Endometrial microvascular endothelial cells (primary cell): ENCODE data around the gene PARP3. TPM values are rescaled to one million over a fixed set of nuclear protein-coding genes. Genes with fewer than 3 reads are reported as not detected.

Experiments used
- in situ Hi-C: cut with HindIII; loops from 2 replicates; pipeline ENCODE4 v1.10.0; 2017; ENCODE audit warnings: low sequenced_read_pairs, low pct_unique_long_range_greater_than_20kb; ENCODE audit errors: inconsistent ontology term
- total RNA-seq: library from RNA; depleted of rRNA; stranded (reverse); fragments of >200 nt; gene quantifications from one replicate; pipeline ENCODE4 v1.2.3, GENCODE V29; 2015; ENCODE audit errors: inconsistent ontology term

PARP3 gene
- total RNA-seq, 1 donor from 2014 or later, result 18.1 TPM

DNA sequence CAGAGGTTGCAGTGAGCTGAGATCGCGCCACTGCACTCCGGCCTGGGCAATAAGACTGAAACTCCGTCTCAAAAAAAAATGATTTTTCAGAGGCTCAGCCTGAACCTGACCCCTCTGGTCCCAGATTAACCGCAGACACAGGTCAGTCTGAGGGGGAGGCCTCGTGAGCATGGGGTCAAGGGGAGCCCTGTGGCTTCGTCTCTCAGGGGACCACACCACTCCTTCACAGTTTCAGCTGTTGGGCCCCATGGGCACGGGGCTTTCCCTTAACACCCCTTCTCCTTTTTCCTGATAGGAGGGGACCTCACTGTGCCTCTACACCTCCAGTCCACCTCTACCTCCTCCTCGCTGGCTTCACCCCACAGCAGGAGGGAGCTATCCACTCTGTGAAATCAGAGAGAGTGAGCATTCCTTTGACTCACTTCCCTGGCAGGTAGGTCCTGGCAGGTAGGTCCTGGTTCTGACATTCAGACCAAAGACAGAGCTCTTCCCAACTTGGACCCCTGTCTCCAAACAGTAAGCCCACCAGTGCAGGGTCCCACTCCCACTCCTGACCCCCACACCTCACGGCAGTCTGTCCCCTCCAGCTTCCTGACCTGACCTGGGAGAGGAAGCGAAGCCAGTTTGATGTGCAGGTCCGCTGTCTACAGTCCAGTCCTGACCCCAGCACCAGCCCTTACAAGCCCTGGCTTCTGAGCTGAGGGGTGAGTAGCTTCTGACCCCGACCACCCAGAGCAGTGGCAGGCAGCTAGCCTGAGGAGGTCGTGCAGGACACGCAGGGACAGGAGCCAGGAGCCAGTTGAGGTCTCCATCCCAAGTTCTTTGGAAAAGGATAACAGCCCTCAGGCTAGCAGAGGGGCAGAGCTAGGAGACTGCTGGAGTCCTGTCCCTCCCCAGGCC, 9.4 kb upstream of the PARP3 start:
- in situ Hi-C loops, result no loop called here

DNA sequence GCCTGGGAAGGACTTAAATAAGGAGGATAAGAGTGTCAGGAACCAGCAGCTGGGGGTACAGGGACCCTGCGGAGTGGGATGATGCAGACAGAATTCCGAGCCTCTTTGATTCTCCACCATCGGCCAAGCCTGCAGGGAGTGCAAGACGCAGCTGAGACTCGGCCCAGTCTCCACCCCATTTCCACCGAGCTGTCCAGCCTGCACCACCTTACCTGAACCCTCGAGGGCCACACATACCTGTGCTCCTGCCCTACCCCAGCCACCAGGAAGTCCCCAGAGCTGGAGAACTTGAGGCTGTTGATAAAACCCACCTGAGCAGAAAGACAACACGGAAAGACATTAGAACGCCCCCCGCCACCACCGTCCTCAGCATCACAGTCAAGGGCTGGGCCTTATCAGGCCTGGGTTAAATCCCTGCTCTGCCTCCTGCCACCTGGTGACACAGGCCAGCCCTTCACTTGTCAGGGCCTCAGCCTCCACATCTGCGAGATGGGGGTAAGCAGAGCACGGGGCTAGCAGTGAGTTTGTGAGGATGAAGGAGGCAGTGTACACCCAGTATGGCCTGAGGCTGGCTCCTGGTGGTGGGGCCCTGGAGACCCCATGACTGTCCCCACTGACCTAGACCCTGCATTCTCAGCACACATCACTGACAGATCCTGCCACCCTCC, 8.6 kb upstream of the PARP3 start:
- in situ Hi-C loops, result no loop called here

DNA sequence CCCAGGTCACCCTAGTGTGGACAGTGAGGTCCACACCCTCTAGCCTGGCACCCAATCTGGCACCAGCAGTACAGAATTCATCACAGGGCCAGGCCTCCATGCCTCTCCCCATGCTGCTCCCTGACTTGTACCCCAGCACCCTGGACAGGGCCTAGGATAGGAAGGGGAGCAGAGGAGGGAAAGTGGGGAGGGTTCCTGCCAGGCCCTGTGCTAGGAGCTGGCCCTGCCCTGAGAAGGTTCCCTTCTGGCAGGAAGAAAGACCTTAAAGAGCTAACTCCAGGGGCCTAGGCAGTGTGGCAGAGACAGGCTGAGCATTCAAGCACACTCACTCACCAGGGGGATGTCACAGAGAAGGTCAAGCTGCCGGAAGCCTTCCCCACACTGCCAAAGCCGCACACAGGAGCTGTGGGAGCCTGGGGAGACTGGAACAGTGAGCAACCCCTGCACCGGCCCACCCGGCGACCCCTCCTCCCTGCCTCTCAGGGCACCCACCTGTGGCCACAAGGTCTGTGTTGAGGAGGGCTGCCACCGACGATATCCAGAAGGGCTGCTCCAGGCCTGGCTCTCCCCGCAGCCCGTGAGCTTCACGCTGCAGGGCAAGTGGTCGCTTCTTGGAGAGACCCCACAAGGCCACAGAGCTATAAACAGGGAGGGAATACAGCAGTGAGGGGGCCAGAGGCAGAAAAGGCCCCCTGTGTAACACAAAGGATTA, 7.9 kb upstream of the PARP3 start:
- in situ Hi-C loops, result no loop called here

DNA sequence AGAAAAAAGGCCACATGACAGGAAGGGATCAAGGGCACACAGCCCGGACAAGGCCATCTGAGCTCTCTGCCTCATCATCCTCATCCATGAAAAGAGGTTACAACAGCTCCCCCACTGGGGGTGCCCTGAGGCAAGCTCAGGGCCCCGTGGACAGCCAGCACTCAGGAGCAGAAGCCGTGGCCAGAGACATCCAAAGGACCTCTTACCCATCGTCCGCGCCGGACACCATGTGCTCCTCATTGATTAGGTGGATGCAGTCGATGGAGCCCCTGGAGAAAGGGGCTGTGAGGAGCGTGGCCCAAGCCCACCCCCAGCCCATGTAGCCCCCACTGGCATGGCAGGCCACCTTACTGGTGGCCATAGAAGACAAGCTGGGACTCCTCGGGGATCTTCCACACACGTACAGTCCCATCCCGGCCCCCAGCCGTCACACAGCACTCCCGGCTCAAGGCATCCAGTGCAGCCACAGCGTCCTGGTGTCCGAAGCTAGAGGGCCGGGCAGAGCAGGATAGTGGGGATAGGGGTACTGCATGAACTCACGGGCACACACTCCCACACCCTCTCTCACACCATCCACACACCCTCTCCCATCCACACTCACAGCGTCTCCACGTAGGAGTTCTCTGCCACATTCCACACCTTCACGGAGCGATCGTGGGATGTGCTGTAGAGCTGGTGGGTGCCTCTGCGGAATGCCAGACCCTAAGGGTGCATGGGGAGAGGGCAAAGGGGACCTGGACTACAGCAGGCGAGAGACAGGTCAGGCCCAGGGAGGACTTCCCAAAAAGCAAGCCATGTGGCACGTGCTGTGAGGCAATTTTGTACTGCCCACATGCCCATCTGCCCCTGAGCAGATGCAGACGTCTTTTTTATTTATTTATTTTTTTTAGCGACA, 6.9 kb upstream of the PARP3 start:
- in situ Hi-C loops, result no loop called here

DNA sequence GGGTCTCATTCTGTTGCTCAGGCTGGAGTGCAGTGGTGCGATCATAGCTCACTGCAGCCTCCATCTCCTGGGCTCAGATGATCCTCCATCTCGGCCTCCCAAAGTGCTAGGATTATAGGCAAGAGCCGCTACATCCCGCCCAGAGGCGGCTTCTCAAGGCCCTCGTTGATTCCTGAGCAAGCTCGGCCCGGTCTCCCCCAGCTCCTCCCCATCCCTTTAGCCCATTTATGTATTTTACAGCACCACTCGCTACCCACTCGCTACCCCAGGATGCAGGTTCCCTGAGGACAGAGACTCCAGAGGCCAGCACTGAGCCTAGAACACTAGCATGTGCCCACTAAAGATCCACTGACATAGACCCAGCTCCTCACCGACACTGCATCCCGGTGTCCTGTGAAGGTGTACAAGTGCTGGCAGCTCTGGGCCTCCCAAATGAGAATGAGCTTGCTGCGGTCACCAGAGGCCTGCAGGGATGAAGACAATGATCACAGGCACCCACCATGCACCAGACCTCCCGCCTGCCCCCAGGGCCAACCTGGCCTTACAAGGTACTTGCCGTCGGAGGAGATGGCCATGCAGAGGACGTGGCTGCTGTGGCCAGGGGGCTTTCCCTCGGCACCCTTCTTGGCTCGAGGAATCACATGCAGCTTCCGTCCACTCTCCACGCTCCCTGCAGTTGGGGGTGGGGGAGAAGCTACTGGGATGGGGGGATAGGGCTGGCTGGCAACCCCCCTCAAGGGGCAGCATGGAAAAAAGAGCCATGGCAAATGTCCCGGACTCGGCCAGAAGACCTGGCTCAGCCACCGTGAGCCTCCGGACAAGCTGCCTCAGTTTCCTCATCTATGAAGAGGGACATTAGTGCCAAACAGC, 6.0 kb upstream of the PARP3 start:
- in situ Hi-C loops, result no loop called here

DNA sequence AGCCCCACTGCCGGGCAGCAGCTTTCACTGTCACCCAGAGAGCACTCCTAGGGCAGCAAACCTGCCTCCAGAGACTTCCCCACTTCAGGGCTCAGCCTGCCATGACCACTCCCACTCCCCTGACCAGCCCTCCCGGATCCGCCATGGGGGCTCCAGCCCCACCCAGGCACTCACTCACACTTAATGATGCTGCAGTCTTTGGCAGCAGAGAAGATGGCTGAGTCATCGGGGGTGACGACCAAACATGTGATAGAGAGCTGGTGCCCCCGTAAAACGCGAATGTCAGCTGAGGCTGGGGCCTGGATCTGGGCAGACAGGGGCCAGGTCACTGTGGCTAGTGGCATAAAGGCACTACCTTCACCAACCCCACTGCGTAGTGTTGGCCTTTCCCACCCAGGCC, 5.1 kb upstream of the PARP3 start:
- in situ Hi-C loops, result no loop called here

DNA sequence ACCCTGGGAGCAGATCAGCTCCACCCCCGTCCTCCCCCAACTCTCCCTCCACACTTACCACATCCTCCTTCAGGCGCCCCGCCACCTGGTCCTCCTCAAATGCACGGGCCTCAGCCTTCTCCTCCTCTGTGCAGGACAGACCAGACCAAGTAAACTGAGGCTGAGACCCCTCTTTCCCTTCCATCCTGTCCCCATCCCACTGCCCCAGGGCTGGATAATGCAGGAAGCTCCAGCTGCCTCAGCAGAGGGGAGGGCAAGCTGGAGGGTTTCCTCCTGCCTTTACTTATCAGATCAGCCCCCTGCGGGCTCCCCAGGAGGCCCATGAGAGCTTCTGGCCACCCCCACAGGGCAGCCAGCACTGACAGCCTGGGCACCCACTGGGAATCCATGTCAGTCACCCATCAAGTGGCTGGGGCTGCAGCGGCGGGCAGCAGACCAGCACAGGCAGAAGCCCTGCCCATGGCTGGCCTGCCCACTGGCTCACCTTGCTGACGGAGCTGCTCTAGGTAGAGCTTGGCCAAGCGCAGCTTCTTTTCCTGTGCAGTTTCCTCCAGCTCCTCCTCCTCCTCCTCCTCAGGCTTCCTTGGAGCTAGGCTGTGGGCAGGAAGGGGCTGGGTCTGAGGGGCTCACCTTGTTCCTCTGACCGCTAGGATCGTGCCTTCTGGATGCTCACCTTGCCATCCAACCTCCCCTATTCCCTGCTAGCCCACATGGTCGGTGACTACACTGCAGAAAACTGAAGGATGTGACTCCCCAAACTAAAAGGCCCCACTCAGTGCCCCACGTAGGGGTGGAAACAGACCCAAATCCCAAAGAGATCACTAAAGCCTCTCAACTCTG, 4.3 kb upstream of the PARP3 start:
- in situ Hi-C loops, result no loop called here

DNA sequence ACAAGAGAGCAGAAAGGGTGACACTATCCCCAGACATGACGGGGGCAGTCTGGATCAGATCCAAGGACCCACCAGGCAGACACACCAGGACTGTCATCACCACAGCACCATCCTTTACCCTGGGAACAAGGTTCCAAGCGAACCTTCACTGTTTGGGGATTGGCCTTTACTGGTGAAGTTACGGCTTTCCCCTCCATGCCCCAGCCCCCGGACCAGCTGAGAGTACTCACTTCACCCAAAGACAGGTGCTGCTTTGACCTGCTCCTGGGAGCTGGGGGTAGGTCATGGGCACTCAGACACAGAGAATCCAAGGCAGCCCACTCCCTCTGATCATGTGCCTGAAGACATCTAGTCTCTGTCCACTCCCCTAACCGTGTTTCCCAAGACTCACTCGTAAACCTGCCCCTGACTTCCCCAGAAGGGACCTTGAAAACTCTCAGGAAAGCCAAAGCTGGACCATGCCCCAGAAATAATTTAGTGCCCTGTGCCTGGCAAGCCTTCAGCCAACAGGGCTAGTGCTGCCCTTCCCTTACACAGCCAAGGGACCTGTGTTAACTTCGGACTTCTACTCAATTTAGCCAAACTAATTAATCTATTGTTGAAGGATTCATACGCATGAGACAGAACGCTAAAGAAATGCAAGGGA, 3.3 kb upstream of the PARP3 start:
- in situ Hi-C loops, result no loop called here

DNA sequence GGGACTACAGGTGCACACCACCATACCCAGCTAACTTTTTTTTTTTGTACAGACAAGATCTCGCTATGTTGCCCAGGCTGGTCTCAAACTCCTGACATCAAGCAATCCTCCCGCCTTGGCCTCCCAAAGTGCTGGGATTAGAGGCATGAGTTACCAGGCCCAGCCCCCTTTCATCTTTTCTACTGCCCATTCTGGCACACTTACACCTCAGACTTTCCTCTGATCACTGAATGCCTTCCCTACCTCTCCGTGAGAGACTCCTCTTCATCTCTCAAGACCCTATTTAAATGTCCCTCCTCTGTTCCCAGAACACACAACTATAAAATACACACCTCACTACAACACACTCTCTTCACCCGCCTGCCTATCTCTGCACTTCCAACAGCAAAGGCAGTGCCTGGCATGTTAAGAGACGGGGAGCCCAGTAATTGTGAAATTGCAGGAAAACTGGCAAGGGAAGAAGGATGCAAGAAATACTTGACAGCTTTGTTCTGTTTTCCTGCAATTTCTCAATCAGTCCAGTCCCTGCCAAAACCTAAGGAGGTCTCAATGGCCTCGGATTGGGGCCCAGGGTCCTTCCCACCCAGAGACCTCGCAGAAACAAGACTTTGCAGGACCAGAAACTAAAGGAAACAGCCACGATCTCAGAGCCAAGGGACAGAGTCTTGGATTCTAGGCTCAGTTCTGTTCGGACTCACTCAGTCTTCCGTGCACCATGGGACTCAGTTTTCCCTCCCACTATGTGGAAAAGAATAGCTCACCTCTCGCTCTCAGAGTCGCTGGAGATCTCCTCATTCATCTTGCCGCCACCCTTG, 1.3 kb upstream of the PARP3 start:
- in situ Hi-C loops, result no loop called here

DNA sequence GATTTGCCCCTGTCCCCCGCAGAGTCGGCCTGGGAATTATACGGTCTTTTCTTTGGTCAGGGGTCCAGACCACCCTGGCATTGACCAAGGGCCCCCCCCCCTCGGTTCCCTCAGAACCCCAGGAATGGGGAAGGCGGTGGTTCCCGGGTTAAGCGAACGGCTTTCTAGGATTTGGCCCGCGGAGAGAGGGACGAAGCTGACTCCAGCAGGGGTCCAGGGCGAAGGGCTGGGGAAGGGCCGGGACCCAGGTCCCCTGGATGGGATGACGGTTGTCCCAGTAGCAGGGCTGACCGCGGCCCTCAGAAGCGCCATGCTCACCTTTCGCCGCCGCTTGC, 733 bp upstream of the PARP3 start:
- in situ Hi-C loops, result no loop called here

DNA sequence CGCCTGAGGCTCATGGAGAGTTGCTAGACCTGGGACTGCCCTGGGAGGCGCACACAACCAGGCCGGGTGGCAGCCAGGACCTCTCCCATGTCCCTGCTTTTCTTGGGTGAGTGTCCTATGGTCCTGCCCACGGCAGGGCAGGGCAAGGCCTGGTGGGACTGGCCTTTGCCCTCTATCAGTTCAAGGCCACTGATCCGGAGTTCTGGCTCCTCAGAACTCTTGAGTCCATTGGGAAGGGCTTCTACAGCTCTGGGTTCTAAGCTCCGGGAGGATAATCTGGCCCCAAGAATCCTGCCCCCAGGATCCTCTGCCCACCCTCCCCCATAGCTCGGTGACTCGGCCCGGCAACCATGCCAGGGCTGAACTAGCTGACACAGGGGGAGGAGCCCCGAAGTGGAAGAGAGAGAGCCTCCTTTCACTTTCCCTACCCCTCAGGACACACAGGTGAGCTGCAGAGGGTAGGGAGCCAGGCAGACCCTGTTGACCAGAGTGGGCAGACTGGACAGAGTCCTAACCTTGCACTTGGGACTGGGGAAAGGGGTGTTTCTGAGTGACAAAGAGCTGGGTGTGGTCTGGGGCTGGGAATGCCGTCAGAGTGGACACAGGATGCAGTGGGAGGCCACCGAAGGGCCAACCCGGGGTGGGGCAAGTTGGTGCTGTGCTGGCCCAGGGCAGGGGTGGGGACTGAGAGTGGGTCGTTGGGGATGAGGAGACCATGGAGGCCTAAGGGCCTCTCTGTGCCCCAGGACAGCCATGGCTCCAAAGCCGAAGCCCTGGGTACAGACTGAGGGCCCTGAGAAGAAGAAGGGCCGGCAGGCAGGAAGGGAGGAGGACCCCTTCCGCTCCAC, 664 bp downstream of the PARP3 start:
- in situ Hi-C loops, result no loop called here

DNA sequence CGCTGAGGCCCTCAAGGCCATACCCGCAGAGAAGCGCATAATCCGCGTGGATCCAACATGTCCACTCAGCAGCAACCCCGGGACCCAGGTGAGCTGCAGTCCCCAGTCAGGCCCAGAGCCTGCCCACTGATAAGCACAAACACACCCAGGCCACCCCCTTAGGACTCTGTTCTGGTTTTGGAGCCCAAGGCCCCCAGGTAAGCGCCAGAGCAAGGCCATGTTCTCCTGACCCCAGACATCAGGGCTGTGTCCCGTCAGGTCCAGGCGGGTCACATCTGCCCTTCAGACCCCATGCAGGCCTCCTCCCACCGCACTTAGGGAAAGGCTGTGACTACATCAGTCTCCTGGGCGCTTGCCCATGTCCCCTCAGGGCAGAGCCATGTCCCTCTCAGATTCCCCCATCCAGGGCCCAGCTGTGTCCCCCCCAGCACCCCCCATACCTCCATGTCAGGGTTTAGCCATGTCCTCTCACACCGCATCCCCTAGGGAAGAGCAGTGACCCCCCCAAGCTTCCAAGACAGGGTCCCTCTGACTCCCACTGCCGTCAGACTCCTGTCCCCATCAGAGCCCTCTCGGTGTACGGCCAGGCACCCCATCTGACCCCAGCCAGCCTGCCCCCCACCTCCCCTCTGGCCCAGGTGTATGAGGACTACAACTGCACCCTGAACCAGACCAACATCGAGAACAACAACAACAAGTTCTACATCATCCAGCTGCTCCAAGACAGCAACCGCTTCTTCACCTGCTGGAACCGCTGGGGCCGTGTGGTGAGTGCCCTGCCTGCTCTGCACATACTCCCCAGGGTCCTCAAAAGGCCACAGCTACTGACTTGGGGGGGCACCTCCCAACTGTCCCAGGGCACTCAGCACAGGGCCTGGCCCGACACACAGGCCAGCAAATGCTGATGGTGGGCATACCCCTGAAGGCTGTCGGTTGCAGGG, 1.6 kb downstream of the PARP3 start:
- in situ Hi-C loops, result no loop called here

DNA sequence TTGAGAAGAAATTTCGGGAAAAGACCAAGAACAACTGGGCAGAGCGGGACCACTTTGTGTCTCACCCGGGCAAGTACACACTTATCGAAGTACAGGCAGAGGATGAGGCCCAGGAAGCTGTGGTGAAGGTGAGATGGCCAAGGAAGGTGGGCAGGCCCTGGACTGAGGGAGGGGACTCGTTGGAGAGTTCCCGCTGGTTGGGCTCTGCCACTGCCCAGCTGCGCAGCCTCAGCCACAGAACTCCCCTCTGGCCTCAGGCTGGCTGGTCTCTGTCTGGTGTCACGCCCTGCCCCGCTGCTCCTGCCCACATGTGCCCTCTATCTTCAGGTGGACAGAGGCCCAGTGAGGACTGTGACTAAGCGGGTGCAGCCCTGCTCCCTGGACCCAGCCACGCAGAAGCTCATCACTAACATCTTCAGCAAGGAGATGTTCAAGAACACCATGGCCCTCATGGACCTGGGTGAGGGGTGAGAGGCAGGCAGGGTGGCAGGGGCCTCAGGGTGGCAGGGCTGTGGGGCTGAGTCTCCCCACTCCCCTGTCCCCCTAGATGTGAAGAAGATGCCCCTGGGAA, 2.4 kb downstream of the PARP3 start:
- in situ Hi-C loops, result no loop called here
